Loucy (cell line): ENCODE measurements around the gene PODXL.

Source experiments
- CTCF ChIP-seq: fragments of 200-600 bp; sonication (generic); conservative IDR thresholded peaks from 2 replicates; pipeline ENCODE4 v1.5.1; 2014; ENCODE audit warnings: mild to moderate bottlenecking, antibody characterized with exemption, low read length
- EZH2phosphoT487 ChIP-seq: fragments of 200-600 bp; IDR thresholded peaks from 2 replicates; pipeline ENCODE4 v1.6.1; 2018; ENCODE audit warnings: antibody characterized with exemption, mild to moderate bottlenecking, moderate library complexity, borderline replicate concordance

- TF ChIP-seq CTCF, result no peak
- no peak for TF ChIP-seq EZH2phosphoT487
These were observed 18.3 kb upstream of the PODXL start for GRCh38 chr7:131574741-131575140.
